ENCODE measurements around the gene IAPP.

- TF ChIP-seq CTCF (IDR thresholded peaks at IDR 0.05; ENCODE audit: insufficient read depth, low read depth, low read length) (no peak), EZH2 (IDR thresholded peaks at IDR 0.05; ENCODE audit: insufficient read depth, low read length) (no peak)
Observed at GRCh38 chr12:21350975-21351374, 21.7 kb upstream of the IAPP start.
